Iris pigment epithelial cell (primary cell): ENCODE data around the gene UGT1A3.
"Not testable (repeated sequence)": the region's sequence is repeated elsewhere in the genome, so short reads cannot be mapped to it uniquely, and the experiment has no call there.

ENCODE experiments used
- DNase-seq: peaks from one replicate; pipeline ENCODE4 v3.0.0-alpha.2; 2011; ENCODE audit warnings: low read depth

The UGT1A3 gene

GRCh38 chr2:233728723-233729301 lies at the start of gene UGT1A3:
TSS of gene UGT1A3 (plus strand) at chr2:233729042. CDS start at chr2:233729127, 85 bp downstream.
- DNase-seq = no peak

GRCh38 chr2:233679196-233679595 lies 49.6 kb upstream of the UGT1A3 start:
- no peak for DNase-seq

- no peak for DNase-seq
Observed at GRCh38 chr2:233680361-233681045, 48.3 kb upstream of the UGT1A3 start.

GRCh38 chr2:233681521-233682099 lies 47.2 kb upstream of the UGT1A3 start, which contains the start of gene UGT1A7:
TSS of gene UGT1A7 (plus strand) at chr2:233681901. CDS start at chr2:233681938, 37 bp downstream.
- no peak for DNase-seq

- no peak for DNase-seq
Observed at GRCh38 chr2:233684640-233685039, 44.2 kb upstream of the UGT1A3 start.

- no peak for DNase-seq
Observed at GRCh38 chr2:233686928-233687327, 41.9 kb upstream of the UGT1A3 start.

- no peak for DNase-seq
Observed at GRCh38 chr2:233688341-233688740, 40.5 kb upstream of the UGT1A3 start.

GRCh38 chr2:233689031-233689430 lies 39.8 kb upstream of the UGT1A3 start:
- DNase-seq = no peak

- DNase-seq = no peak
Observed at GRCh38 chr2:233689501-233689900, 39.3 kb upstream of the UGT1A3 start.

GRCh38 chr2:233690444-233690843 lies 38.4 kb upstream of the UGT1A3 start:
- DNase-seq = no peak

GRCh38 chr2:233691443-233692433 lies 37.1 kb upstream of the UGT1A3 start:
- DNase-seq = no peak

GRCh38 chr2:233692648-233693047 lies 36.2 kb upstream of the UGT1A3 start, which contains the start of gene UGT1A6:
TSS of gene UGT1A6 (plus strand) at chr2:233692890. CDS start at chr2:233693005, 115 bp downstream.
- DNase-seq = no peak

- DNase-seq = no peak
Observed at GRCh38 chr2:233693963-233694362, 34.9 kb upstream of the UGT1A3 start.

GRCh38 chr2:233698740-233699139 lies 30.1 kb upstream of the UGT1A3 start:
- DNase-seq = no peak

GRCh38 chr2:233699424-233700027 lies 29.3 kb upstream of the UGT1A3 start:
- no peak for DNase-seq

GRCh38 chr2:233700028-233700635 lies 28.7 kb upstream of the UGT1A3 start:
- peak; percentile 62 for DNase-seq

GRCh38 chr2:233700842-233701241 lies 28.0 kb upstream of the UGT1A3 start:
- not testable (repeated sequence) for DNase-seq

GRCh38 chr2:233702238-233702637 lies 26.6 kb upstream of the UGT1A3 start:
- DNase-seq = no peak

GRCh38 chr2:233705911-233706506 lies 22.8 kb upstream of the UGT1A3 start:
- no peak for DNase-seq

- peak; percentile 58 for DNase-seq
Observed at GRCh38 chr2:233706720-233707119, 22.1 kb upstream of the UGT1A3 start.
